MCF 10A (cell line): ENCODE results near the gene NCF4. TPM values are rescaled to one million over a fixed set of nuclear protein-coding genes. Genes with fewer than 3 reads are reported as not detected.

ENCODE experiments used
- BruUV-seq: library from RNA; stranded (reverse); fragments of 400-500 nt; replicated peaks from 2 replicates; lab custom pipeline; 2021; lab: Mats Ljungman, UMichigan
- CTCF ChIA-PET: fragments of 300-600 bp; sonication (Branson Sonifier 250); formaldehyde crosslinking; extraction: SDS; loops from one replicate; lab custom pipeline; 2021; ENCODE audit warnings: antibody characterized with exemption, inconsistent platforms; lab: Yijun Ruan, JAX
- POLR2A ChIA-PET: fragments of 300-600, 350-650 bp; sonication (Branson Sonifier 250); formaldehyde crosslinking; extraction: SDS; loops from one replicate; lab custom pipeline; 2020; ENCODE audit warnings: antibody characterized with exemption, inconsistent platforms; lab: Yijun Ruan, JAX
- DNase-seq: peaks from one replicate; pipeline ENCODE4 v3.0.0-alpha.2; 2018; ENCODE audit not compliant: unreplicated experiment
- H3K27ac Mint-ChIP-seq: one replicate; pipeline ENCODE4 v1.8.0; 2022; ENCODE audit warnings: mild to moderate bottlenecking, low read depth, mixed read lengths; ENCODE audit not compliant: unreplicated experiment
- H3K27me3 Mint-ChIP-seq: one replicate; pipeline ENCODE4 v1.8.0; 2022; ENCODE audit warnings: mixed read lengths; ENCODE audit not compliant: insufficient read depth, unreplicated experiment
- H3K36me3 Mint-ChIP-seq: one replicate; pipeline ENCODE4 v1.8.0; 2022; ENCODE audit warnings: mild to moderate bottlenecking, moderate library complexity, mixed read lengths; ENCODE audit not compliant: insufficient read depth, unreplicated experiment
- H3K4me1 Mint-ChIP-seq: one replicate; pipeline ENCODE4 v1.8.0; 2022; ENCODE audit warnings: mixed read lengths; ENCODE audit not compliant: insufficient read depth, unreplicated experiment
- H3K4me3 Mint-ChIP-seq: one replicate; pipeline ENCODE4 v1.8.0; 2022; ENCODE audit warnings: mild to moderate bottlenecking, moderate library complexity, mixed read lengths; ENCODE audit not compliant: unreplicated experiment
- H3K9me3 Mint-ChIP-seq: one replicate; pipeline ENCODE4 v1.8.0; 2022; ENCODE audit warnings: mixed read lengths; ENCODE audit not compliant: unreplicated experiment
- CTCF ChIP-seq: fragments of 200-600 bp; IDR thresholded peaks from one replicate; pipeline ENCODE4 v1.8.0; 2022; ENCODE audit warnings: antibody characterized with exemption, mild to moderate bottlenecking; ENCODE audit not compliant: unreplicated experiment
- intact Hi-C: fragments of 100-400 bp; cut with micrococcal nuclease; formaldehyde crosslinking; loops from 2 replicates; pipeline ENCODE4 v1.14.1; 2022
- total RNA-seq: library from RNA; stranded (reverse); gene quantifications from 2 replicates; pipeline ENCODE4 v1.2.3, GENCODE V29; 2022

NCF4 gene
- total RNA-seq, 1 experiment from 2014 or later = not detected

GRCh38 chr22:36863979-36864378, 3.2 kb downstream of the NCF4 start:
- CTCF ChIA-PET = interaction anchor here (0.6 to 8.6 kb wide), 3 partner anchors 8 to 335 kb away, joined by 3 to 93 read pairs (median 3); no protein-coding TSS in a partner anchor
- no TSS peak for BruUV-seq
- POLR2A ChIA-PET = interaction anchor here (0.5 kb wide), 1 partner anchor 114 kb away, joined by 3 read pairs; no protein-coding TSS in a partner anchor
- Mint-ChIP-seq H3K27me3 (peaks cover 28% of the 10 kb centered on the region), H3K36me3 (no peaks in the 10 kb centered on the region), H3K27ac (no peak overlapping the region), H3K4me3 (no peak overlapping the region), H3K4me1 (peaks cover 14% of the 10 kb centered on the region), H3K9me3 (no peaks in the 10 kb centered on the region)
- TF ChIP-seq CTCF = no peak
- intact Hi-C loops = no loop called here
- no peak for DNase-seq

GRCh38 chr22:36864454-36865215, 3.8 kb downstream of the NCF4 start:
- no peak for DNase-seq
- Mint-ChIP-seq H3K27me3 (peaks cover 28% of the 10 kb centered on the region), H3K36me3 (no peaks in the 10 kb centered on the region), H3K9me3 (no peaks in the 10 kb centered on the region), H3K27ac (no peak overlapping the region), H3K4me1 (peaks cover 13% of the 10 kb centered on the region), H3K4me3 (no peak overlapping the region)
- CTCF ChIA-PET = interaction anchor here (0.6 to 8.6 kb wide), 7 partner anchors 8 to 335 kb away, joined by 3 to 93 read pairs (median 4); no protein-coding TSS in a partner anchor
- BruUV-seq = no TSS peak
- POLR2A ChIA-PET = interaction anchor here (1.0 kb wide), 1 partner anchor 327 kb away, joined by 3 read pairs; no protein-coding TSS in a partner anchor
- intact Hi-C loops = no loop called here
- TF ChIP-seq CTCF = no peak

- Mint-ChIP-seq H3K27ac (no peak overlapping the region), H3K9me3 (no peaks in the 10 kb centered on the region), H3K27me3 (peaks cover 28% of the 10 kb centered on the region), H3K4me1 (peaks cover 8% of the 10 kb centered on the region), H3K36me3 (no peaks in the 10 kb centered on the region), H3K4me3 (no peak overlapping the region)
- peak; percentile 32 for DNase-seq
- intact Hi-C loops = no loop called here
- CTCF ChIA-PET = interaction anchor here (0.6 to 8.6 kb wide), 8 partner anchors 9 to 334 kb away, joined by 3 to 93 read pairs (median 4); no protein-coding TSS in a partner anchor
- BruUV-seq = no TSS peak
- POLR2A ChIA-PET = interaction anchor here (1.0 kb wide), 1 partner anchor 327 kb away, joined by 3 read pairs; no protein-coding TSS in a partner anchor
- no peak for TF ChIP-seq CTCF
These were observed 4.5 kb downstream of the NCF4 start for GRCh38 chr22:36865346-36865745.

- BruUV-seq = no TSS peak
- Mint-ChIP-seq H3K27me3 (peaks cover 28% of the 10 kb centered on the region), H3K4me3 (no peak overlapping the region), H3K4me1 (peaks cover 18% of the 10 kb centered on the region), H3K9me3 (no peaks in the 10 kb centered on the region), H3K36me3 (no peaks in the 10 kb centered on the region), H3K27ac (no peak overlapping the region)
- no peak for DNase-seq
- TF ChIP-seq CTCF = no peak
- intact Hi-C loops = no loop called here
- CTCF ChIA-PET = interaction anchor here (0.8 to 8.6 kb wide), 3 partner anchors 11 to 110 kb away, joined by 3 to 93 read pairs (median 8); no protein-coding TSS in a partner anchor
- POLR2A ChIA-PET = no interaction called here
These were observed 6.9 kb downstream of the NCF4 start for GRCh38 chr22:36867695-36868094.
